Activated T-cell treated with anti-CD3 and anti-CD28 coated beads, Interleukin-2, amount 50 U/mL, for 24 hours (primary cell): Measurements from ENCODE around the gene ATP6V1E1.
"Not testable (repeated sequence)": the region's sequence is repeated elsewhere in the genome, so short reads cannot be mapped to it uniquely, and the experiment has no call there.

Experiments
- DNase-seq: peaks from one replicate; pipeline ENCODE4 v3.0.0-alpha.2; 2020
- H3K27ac Mint-ChIP-seq: 2 replicates; pipeline ENCODE4 v1.8.0; 2020; ENCODE audit warnings: mild to moderate bottlenecking, mixed read lengths
- H3K27me3 Mint-ChIP-seq: 2 replicates; pipeline ENCODE4 v1.8.0; 2020; ENCODE audit warnings: mixed read lengths
- H3K36me3 Mint-ChIP-seq: 2 replicates; pipeline ENCODE4 v1.8.0; 2020; ENCODE audit warnings: low read depth, mixed read lengths
- H3K4me1 Mint-ChIP-seq: 2 replicates; pipeline ENCODE4 v1.8.0; 2020; ENCODE audit warnings: low read depth, mixed read lengths
- H3K4me3 Mint-ChIP-seq: 2 replicates; pipeline ENCODE4 v1.8.0; 2020; ENCODE audit warnings: mild to moderate bottlenecking, moderate library complexity, mixed read lengths
- H3K9me3 Mint-ChIP-seq: 2 replicates; pipeline ENCODE4 v1.8.0; 2020; ENCODE audit warnings: mixed read lengths

ATP6V1E1 gene

GRCh38 chr22:17581631-17582030, 46.9 kb downstream of the ATP6V1E1 start:
- Mint-ChIP-seq H3K4me1 (no peaks in the 10 kb centered on the region), H3K27me3 (peaks cover 3% of the 10 kb centered on the region), H3K9me3 (no peaks in the 10 kb centered on the region), H3K36me3 (no peaks in the 10 kb centered on the region), H3K4me3 (no peak overlapping the region), H3K27ac (no peak overlapping the region)
- DNase-seq: no peak

DNA sequence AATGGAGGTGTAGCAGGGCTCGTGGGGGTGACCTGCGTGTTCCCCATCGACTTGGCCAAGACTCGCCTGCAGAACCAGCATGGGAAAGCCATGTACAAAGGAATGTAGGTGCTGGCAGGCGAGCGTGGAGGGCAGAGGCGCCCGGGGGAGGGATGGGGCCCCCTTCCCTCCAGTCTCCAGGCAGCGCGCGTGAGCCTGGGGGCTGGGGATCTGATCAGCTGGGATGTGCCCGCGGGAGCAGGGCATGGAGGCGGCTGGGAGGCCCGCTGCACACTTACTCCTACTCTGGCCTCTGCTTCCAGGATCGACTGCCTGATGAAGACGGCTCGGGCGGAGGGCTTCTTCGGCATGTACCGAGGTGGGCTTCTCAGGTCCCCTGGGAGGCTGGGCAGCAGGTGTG, 47.5 kb downstream of the ATP6V1E1 start:
- peaks cover 3% of the 10 kb centered on the region for H3K27me3 Mint-ChIP-seq
- no peaks in the 10 kb centered on the region for H3K4me1 Mint-ChIP-seq
- H3K9me3 Mint-ChIP-seq: no peaks in the 10 kb centered on the region
- no peak overlapping the region for H3K27ac Mint-ChIP-seq
- DNase-seq: no peak
- H3K36me3 Mint-ChIP-seq: no peaks in the 10 kb centered on the region
- H3K4me3 Mint-ChIP-seq: no peak overlapping the region

GRCh38 chr22:17580441-17581031, 48.0 kb downstream of the ATP6V1E1 start:
- Mint-ChIP-seq H3K27ac (no peak overlapping the region), H3K9me3 (no peaks in the 10 kb centered on the region), H3K4me1 (no peaks in the 10 kb centered on the region), H3K4me3 (no peak overlapping the region), H3K27me3 (peaks cover 3% of the 10 kb centered on the region), H3K36me3 (no peaks in the 10 kb centered on the region)
- DNase-seq: no peak

DNA sequence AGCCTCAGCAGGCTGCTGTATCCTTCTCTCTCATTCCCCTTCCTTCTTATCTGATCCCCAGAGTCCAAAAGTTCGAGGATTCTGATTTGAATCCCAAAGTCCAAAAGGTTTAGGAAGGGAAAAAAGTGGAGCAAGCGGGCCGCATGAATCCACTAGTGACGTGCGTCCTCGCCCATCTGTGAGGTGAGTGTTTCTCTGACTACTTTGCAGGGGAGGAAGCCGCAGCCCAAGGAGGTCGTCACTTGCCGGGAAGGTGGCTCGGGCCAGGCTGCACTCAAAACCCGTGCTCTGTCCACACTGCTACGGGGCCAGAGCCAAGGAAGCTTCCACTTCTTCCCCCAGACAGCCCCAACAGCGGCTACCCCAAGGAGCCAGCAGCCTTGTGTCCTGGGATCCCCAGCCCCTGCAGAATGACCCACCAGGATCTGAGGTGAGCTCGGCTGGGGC, 49.0 kb downstream of the ATP6V1E1 start:
- Mint-ChIP-seq H3K27ac (no peak overlapping the region), H3K4me3 (no peak overlapping the region), H3K4me1 (no peaks in the 10 kb centered on the region), H3K27me3 (peaks cover 3% of the 10 kb centered on the region), H3K36me3 (no peaks in the 10 kb centered on the region), H3K9me3 (no peaks in the 10 kb centered on the region)
- no peak for DNase-seq

GRCh38 chr22:17578136-17578754, 50.3 kb downstream of the ATP6V1E1 start:
- H3K27me3 Mint-ChIP-seq: peaks cover 3% of the 10 kb centered on the region
- H3K4me1 Mint-ChIP-seq: no peaks in the 10 kb centered on the region

GRCh38 chr22:17576470-17576869, 52.1 kb downstream of the ATP6V1E1 start:
- no peak overlapping the region for H3K4me3 Mint-ChIP-seq
- H3K4me1 Mint-ChIP-seq: no peaks in the 10 kb centered on the region
- no peaks in the 10 kb centered on the region for H3K9me3 Mint-ChIP-seq
- DNase-seq: no peak
- no peak overlapping the region for H3K27ac Mint-ChIP-seq
- peaks cover 3% of the 10 kb centered on the region for H3K27me3 Mint-ChIP-seq
- H3K36me3 Mint-ChIP-seq: no peaks in the 10 kb centered on the region

More at GRCh38 chr22:17578136-17578754, 50.3 kb downstream of the ATP6V1E1 start:
- no peak for DNase-seq
- H3K36me3 Mint-ChIP-seq: no peaks in the 10 kb centered on the region
- no peak overlapping the region for H3K27ac Mint-ChIP-seq
- no peaks in the 10 kb centered on the region for H3K9me3 Mint-ChIP-seq
- no peak overlapping the region for H3K4me3 Mint-ChIP-seq

GRCh38 chr22:17575681-17576080, 52.9 kb downstream of the ATP6V1E1 start:
- Mint-ChIP-seq H3K27ac (no peak overlapping the region), H3K4me3 (no peak overlapping the region), H3K9me3 (no peaks in the 10 kb centered on the region), H3K27me3 (peaks cover 10% of the 10 kb centered on the region), H3K36me3 (no peaks in the 10 kb centered on the region), H3K4me1 (no peaks in the 10 kb centered on the region)
- no peak for DNase-seq

DNA sequence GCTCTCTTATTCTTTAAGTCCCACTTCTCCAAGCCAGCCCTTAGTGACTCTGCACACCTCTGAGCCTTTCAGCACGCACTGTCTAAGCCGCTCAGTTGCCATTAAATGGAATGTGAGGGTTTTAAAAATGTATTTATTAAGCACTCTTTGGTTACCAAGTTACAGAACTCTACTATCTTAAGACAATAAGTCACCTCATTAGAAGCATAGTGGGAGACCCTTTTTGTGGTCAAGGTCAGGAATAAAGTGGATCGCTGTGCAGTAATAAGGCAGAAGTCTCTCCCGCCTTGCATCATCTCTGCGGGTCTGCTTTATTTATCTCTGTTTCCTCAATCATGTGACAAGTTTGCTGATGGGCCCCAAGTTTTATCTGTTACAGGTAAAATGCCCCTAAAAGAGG, 53.4 kb downstream of the ATP6V1E1 start:
- Mint-ChIP-seq H3K9me3 (no peaks in the 10 kb centered on the region), H3K4me3 (no peak overlapping the region), H3K27me3 (peaks cover 12% of the 10 kb centered on the region), H3K27ac (no peak overlapping the region), H3K36me3 (no peaks in the 10 kb centered on the region), H3K4me1 (no peaks in the 10 kb centered on the region)
- no peak for DNase-seq

DNA sequence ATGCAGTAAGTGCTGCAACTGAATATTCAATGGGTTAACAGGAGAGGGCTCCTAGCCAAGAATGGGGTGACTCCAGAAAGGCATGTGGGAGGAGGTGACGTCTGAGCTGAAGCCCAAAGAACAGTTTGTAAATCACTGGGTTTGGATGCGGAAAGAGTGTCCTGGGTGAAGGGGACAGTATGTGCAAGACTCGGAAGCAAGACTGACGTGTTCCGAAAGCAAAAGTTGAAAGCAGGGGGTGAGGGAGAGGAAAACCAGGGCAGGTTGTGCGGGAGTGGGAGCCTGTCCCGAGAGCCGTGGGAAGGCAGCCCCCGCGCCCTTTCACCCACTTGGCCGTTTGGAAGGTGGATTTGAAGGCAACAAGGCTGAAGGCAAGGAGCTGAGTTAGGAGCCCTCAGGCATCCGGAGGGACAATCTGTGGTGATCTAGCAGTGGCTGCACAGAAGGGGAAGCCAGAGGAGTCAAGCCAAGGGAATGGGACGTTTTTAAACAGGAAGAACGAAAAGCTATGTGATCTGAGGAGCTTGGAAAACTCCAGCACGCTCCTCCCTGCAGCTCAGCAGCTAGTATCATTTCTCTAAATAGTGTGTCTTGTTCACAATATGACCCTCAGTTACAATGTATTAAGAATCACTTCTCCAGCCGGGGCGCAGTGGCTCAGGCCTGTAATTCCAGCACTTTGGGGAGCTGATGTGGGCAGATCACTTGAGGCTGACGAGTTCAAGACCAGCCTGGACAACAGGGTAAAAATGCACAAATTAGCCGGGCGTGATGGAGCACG, 57.5 kb downstream of the ATP6V1E1 start:
- no peak overlapping the region for H3K27ac Mint-ChIP-seq
- no peaks in the 10 kb centered on the region for H3K4me1 Mint-ChIP-seq
- DNase-seq: no peak
- no peaks in the 10 kb centered on the region for H3K9me3 Mint-ChIP-seq
- peaks cover 15% of the 10 kb centered on the region for H3K27me3 Mint-ChIP-seq
- H3K4me3 Mint-ChIP-seq: no peak overlapping the region
- no peaks in the 10 kb centered on the region for H3K36me3 Mint-ChIP-seq

DNA sequence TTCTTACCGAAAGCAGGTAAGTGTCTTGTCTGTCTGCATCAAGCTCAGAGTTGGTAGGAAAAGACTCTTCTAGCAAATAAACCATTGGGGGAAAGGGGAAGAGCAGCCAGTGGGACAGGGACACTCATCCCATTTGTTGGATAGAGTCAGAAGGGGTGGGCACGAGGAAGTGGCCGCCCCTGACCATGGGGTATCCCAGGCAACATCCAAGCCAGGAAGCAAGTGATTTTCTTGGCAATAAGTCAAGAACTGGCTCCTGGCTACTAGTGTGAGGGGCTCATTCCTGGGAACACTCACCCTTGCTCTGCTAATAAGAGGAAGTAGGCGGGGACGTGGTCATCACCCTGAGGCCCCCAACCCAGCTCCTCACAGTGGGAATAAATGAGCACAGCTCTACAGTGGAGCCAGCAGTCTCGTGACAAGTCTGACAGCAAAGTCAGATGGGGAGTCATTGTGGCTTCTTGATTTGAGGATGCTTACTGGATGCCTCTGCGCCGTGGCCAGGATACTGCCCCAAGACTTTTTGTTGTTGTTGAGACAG, 58.5 kb downstream of the ATP6V1E1 start:
- Mint-ChIP-seq H3K9me3 (no peaks in the 10 kb centered on the region), H3K27me3 (peaks cover 15% of the 10 kb centered on the region), H3K4me3 (no peak overlapping the region), H3K36me3 (no peaks in the 10 kb centered on the region), H3K4me1 (no peaks in the 10 kb centered on the region), H3K27ac (no peak overlapping the region)
- DNase-seq: no peak

DNA sequence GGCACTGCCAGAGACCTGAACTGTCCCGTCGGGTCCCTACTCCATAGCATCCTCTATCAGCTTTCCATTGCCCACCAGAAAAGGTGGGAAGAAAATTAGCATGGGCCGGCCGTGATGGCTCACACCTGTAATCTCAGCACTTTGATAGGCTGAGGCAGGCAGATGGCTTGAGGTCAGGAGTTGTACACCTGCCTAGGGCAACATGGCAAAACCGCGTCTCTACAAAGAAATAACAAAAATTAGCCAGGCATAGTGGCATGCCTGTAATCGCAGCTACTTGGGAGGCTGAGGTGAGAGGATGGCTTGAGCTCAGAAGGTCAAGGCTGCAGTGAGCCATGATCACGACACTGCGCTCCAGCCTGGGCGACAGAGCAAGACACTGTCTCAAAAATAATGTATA, 61.8 kb downstream of the ATP6V1E1 start:
- DNase-seq: no peak
- Mint-ChIP-seq H3K27ac (no peak overlapping the region), H3K4me3 (no peak overlapping the region), H3K4me1 (no peaks in the 10 kb centered on the region), H3K27me3 (peaks cover 17% of the 10 kb centered on the region), H3K36me3 (no peaks in the 10 kb centered on the region), H3K9me3 (no peaks in the 10 kb centered on the region)

DNA sequence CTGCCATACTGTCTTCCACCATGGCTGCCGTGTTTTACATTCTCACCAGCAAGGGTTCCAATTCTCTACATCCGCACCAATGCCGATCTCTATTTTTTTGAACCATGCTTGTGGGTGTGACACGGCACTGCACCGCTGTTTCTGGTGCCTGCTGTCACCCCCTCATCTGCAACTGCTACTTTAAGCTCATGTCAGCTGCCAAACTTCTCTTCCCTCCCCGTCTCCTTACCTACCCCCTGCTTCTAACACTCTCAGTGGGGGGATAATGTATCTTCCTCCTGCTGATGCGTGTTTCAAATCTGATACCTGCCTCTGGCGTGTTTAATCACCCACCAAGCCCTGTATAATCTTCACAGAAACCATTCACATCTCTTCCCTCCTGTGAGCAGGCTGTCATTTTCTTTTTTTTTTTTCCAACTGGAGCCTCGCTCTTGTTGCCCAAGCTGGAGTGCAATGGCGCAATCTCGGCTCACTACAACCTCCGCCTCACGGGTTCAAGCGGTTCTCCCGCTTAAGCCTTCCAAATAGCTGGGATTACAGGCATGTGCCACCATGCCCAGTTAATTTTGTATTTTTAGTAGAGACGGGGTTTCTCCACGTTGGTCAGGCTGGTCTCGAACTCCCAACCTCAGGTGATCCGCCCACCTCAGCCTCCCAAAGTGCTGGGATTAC, 62.4 kb downstream of the ATP6V1E1 start:
- DNase-seq, H3K27ac Mint-ChIP-seq, H3K4me1 Mint-ChIP-seq, H3K4me3 Mint-ChIP-seq, H3K9me3 Mint-ChIP-seq, H3K36me3 Mint-ChIP-seq: not testable (repeated sequence)
- peaks cover 14% of the 10 kb centered on the region for H3K27me3 Mint-ChIP-seq

GRCh38 chr22:17563936-17564391, 64.6 kb downstream of the ATP6V1E1 start:
- Mint-ChIP-seq H3K36me3 (no peaks in the 10 kb centered on the region), H3K9me3 (no peaks in the 10 kb centered on the region), H3K27ac (no peak overlapping the region), H3K4me3 (no peak overlapping the region), H3K4me1 (no peaks in the 10 kb centered on the region), H3K27me3 (peaks cover 6% of the 10 kb centered on the region)
- DNase-seq: no peak
